Progenitor cell of endocrine pancreas (in vitro differentiated cells): ENCODE measurements around the gene HOXA13. TPM values are rescaled to one million over a fixed set of nuclear protein-coding genes. Genes with fewer than 3 reads are reported as not detected.

ENCODE experiments used
- DNase-seq: peaks from one replicate; pipeline ENCODE4 v3.0.0; 2021; ENCODE audit warnings: low spot score; ENCODE audit not compliant: unreplicated experiment
- H3K27ac Mint-ChIP-seq: 2 replicates; pipeline ENCODE4 v1.8.0; 2021; ENCODE audit warnings: mild to moderate bottlenecking, moderate library complexity, mixed read lengths
- H3K27me3 Mint-ChIP-seq: 2 replicates; pipeline ENCODE4 v1.8.0; 2021; ENCODE audit warnings: mixed read lengths
- H3K36me3 Mint-ChIP-seq: 2 replicates; pipeline ENCODE4 v1.8.0; 2022; ENCODE audit warnings: mixed read lengths; ENCODE audit not compliant: insufficient read depth
- H3K4me1 Mint-ChIP-seq: 2 replicates; pipeline ENCODE4 v1.8.0; 2021; ENCODE audit warnings: low read depth, mixed read lengths
- H3K4me3 Mint-ChIP-seq: 2 replicates; pipeline ENCODE4 v1.8.0; 2021; ENCODE audit warnings: low read depth, mild to moderate bottlenecking, moderate library complexity, mixed read lengths
- H3K9me3 Mint-ChIP-seq: 2 replicates; pipeline ENCODE4 v1.8.0; 2021; ENCODE audit warnings: low read depth, mixed read lengths
- CTCF ChIP-seq: fragments of 200-600 bp; sonication (generic); IDR thresholded peaks from one replicate; pipeline ENCODE4 v1.5.0; 2021; ENCODE audit warnings: antibody characterized with exemption, mild to moderate bottlenecking; ENCODE audit not compliant: unreplicated experiment
- total RNA-seq: library from RNA; stranded (reverse); gene quantifications from 2 replicates; pipeline ENCODE4 v1.2.1, GENCODE V29; 2021

The HOXA13 gene
- total RNA-seq, 1 donor from 2014 or later: not detected

DNA sequence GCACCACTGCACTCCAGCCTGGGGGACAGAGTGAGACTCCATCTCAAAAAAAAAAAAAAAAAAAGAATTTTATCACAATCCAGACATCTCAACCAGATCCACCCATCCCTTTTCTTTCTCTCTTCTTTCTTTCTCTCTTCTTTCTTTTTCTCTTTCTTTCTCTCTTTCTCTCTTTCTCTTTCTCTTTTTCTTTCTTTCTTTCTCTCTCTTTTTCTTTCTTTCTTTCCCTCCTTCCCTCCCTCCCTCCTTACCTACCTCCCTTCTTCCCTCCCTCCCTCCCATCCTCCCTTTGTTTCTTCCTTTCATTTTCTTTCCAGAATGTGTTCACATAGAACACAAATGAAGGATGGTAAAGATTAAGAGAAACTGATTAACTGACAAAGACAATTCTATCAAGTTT is 18.1 kb upstream of the HOXA13 start:
- Mint-ChIP-seq H3K27ac (no peak overlapping the region), H3K36me3 (no peaks in the 10 kb centered on the region), H3K4me3 (no peak overlapping the region), H3K4me1 (no peaks in the 10 kb centered on the region), H3K9me3 (no peaks in the 10 kb centered on the region), H3K27me3 (peaks cover 96% of the 10 kb centered on the region)
- no peak for DNase-seq
- no peak for TF ChIP-seq CTCF

DNA sequence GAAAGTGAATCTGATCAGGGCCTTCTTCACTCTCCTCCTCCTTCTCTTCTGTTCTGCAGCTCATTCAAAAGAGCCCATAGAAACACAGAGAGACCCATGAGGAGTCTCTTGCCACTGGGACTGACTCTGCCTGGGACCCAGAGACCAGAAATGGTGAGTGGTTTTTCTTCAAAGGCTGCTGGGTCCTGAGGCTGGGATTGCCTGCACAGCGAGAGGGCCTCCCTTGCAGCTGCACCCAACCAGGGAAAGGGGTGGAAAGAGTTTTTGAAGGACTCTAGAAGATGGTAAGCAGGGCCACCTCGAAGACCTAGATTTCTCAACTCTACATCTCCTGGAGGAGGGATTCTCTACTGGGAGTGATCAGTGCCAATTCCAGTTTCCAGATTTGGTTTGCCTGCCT is 15.5 kb upstream of the HOXA13 start:
- Mint-ChIP-seq H3K9me3 (no peaks in the 10 kb centered on the region), H3K27me3 (peaks cover 98% of the 10 kb centered on the region), H3K4me1 (peaks cover 3% of the 10 kb centered on the region), H3K36me3 (no peaks in the 10 kb centered on the region), H3K4me3 (no peak overlapping the region), H3K27ac (no peak overlapping the region)
- no peak for DNase-seq
- TF ChIP-seq CTCF: no peak

- Mint-ChIP-seq H3K36me3 (no peaks in the 10 kb centered on the region), H3K9me3 (no peaks in the 10 kb centered on the region), H3K27ac (no peak overlapping the region), H3K4me3 (no peak overlapping the region), H3K4me1 (peaks cover 4% of the 10 kb centered on the region), H3K27me3 (peaks cover 99% of the 10 kb centered on the region)
- TF ChIP-seq CTCF: no peak
- no peak for DNase-seq
These were observed 14.5 kb upstream of the HOXA13 start for GRCh38 chr7:27214239-27214950.

- DNase-seq: no peak
- peaks cover 4% of the 10 kb centered on the region for H3K4me1 Mint-ChIP-seq
- no peaks in the 10 kb centered on the region for H3K36me3 Mint-ChIP-seq
- no peaks in the 10 kb centered on the region for H3K9me3 Mint-ChIP-seq
- TF ChIP-seq CTCF: no peak
- H3K4me3 Mint-ChIP-seq: no peak overlapping the region
- no peak overlapping the region for H3K27ac Mint-ChIP-seq
- H3K27me3 Mint-ChIP-seq: peaks cover 100% of the 10 kb centered on the region
These were observed 13.7 kb upstream of the HOXA13 start for GRCh38 chr7:27213433-27214238.

DNA sequence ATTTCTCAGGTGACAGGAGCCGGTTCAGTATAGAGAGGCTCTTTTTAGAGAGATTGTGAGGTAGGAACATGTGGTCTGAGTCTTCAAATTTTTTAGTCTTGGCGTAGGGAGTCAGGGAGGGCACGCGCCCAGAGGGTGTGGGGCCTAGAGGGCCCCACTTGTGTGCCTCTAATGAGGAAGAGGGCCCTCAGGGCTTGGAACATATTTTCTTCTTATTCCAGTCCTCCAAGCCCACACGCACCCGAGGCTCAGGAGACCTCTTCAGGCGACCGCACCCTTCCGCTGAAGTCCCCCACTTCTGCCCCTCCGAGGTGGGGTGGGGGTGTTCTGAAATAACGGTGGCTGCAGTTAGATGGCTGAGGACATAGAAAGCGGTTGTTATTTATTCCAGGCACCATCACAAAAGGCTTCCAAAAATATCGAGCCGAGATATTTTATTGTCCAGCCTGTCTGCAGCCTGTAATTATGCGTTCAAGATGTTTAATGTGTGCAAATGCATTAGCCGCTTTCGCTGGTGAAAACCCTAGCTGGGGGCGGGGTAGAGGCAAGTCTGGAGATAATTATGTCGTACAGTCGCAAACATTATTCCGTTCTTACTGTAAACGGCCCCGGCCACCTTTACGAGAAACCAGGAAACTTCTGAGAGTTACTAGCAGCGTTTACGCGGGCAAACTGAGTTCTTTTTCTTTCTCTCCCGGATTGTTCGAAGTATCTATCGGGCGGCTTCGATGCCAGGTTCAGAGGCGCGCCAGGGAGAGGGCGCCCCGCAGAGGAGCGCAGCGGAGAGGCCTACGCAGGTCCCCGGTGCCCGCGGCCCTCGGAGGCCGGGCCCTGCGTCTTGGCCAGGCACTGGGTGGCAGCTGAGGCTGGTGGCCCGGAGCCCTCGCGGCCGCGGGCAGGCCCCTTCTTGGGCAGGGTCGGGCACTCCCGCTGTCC is 12.9 kb upstream of the HOXA13 start:
- no peak for DNase-seq
- H3K4me1 Mint-ChIP-seq: peaks cover 4% of the 10 kb centered on the region
- no peak overlapping the region for H3K4me3 Mint-ChIP-seq
- no peak overlapping the region for H3K27ac Mint-ChIP-seq
- TF ChIP-seq CTCF: peak; percentile 14
- peaks cover 100% of the 10 kb centered on the region for H3K27me3 Mint-ChIP-seq
- H3K9me3 Mint-ChIP-seq: no peaks in the 10 kb centered on the region
- no peaks in the 10 kb centered on the region for H3K36me3 Mint-ChIP-seq
